Measurements from ENCODE around the gene PTPN2. TPM values are rescaled to one million over a fixed set of nuclear protein-coding genes. Genes with fewer than 3 reads are reported as not detected.

PTPN2 gene
- total RNA-seq, 1 donor from 2014 or later, result 21.3 TPM

DNA sequence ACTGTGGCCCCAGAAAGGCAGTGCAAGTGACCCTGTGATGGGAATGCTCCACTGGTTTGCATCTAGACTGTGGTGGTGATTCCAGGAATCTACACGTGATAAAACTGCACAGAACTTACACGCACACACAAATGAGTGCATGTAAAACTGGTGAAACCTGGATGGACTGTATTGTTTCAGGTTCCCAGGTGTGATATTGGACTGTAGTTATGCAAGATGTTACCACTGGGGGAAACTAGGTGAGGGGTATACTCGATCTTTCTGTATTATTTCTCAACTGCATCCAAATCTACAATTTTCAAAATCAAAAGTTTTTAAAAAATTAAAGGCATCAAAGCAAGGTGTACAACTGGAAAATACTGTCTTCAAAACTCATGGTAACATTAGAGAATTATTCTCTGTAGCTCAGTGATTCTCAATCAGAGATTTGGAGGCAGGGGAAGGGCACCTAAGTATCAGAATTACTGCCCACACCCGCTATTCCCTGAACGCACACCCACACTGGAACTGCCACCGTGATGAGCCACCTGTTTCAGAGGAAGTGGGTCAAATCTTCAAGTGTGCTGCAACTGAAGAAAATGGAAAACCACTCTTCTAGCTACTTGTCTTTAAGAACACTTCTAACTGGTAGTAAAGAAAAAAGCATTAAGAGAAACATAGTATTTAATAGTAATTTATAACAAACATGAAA lies 26.7 kb downstream of the PTPN2 start:
- no peak for DNase-seq

DNA sequence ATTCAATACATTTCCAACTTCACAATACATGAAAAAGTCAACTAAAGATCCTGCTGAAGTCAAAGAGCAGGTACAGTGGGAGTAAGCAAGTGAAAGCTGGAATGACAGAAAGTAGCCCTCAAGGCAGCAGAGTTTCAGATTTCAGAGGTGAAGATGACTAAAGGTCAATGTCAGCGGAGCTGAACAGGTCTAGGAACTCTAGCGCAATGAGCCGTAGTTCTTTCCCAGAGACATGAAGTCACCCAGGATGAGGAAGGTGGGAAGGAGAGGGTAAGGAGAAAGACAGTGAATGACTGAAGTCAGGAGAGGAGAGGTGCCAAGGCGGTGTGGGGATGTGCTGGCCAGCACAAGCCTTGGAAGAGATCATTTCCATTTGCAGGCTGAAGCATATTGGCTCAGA lies 28.1 kb downstream of the PTPN2 start:
- no peak for DNase-seq

DNA sequence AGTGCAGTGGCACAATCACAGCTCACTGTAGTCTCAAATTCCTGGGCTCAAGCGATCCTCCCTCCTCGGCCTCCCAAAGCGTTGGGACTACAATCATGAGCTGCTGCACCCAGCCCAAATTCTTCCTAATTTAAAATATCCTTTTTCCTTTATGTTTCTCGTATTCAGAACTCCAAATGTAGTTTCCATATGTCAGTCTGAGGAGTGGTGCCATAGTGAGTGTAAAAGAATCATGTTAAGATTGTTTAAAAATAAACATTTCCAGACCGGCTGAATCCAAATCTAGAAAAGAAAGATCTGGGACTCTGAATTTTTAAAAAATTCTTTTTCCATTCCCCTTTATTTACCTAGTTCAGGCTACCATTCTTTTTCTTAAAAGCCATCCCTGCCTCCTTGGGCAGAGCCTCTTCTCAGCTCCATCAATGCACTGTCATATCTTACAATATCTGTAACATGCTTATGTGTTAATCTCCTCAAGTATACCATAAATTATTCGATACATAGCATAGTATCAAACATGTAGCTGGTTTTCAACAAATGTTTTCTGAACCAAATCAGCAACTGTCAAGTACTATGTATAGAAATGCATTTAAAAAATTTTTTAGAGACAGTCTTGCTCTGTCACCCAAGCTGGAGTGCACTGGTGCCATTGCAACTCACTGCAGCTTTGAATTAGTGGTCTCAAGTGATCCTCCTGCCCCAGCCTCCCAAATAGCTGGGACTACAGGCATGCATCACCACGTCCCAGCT lies 31.3 kb downstream of the PTPN2 start:
- no peak for DNase-seq

DNA sequence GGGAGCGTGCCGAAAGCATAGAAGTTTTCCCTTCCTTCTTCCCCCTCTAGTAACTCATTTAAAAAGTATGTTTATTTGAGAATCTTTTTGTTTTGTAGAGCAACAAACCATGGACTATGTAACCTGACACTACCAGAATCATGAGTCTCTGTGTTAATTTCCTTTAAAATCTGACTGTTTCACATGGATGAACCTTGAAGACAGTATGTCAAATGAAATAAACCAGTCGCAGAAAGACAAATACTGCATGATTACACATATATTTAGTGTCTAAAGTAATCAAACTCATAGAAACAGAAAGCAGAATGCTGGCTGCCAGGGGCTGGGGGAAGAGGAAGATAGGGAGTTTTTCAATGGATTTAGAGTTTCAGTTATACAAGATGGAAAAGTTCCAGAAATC lies 32.3 kb downstream of the PTPN2 start:
- DNase-seq, result no peak

DNA sequence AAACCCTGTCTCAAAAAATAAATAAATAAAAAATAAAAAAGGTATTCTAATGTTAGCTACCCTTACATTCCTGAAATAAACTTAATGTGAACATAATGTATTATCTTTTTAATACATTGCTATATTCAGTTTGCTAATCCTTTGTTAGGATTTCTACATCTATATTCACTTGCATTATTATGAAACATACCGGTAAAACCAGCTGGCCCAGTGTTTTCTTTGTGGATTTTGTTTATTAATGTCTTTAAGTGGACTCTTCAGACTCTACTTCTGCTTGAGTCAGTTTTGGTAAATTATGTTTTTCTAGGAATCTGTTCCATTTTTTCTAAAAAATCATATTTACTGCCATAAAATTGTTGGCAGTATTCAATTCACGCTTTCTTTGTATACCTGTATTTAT lies 34.5 kb downstream of the PTPN2 start:
- DNase-seq, result no peak

DNA sequence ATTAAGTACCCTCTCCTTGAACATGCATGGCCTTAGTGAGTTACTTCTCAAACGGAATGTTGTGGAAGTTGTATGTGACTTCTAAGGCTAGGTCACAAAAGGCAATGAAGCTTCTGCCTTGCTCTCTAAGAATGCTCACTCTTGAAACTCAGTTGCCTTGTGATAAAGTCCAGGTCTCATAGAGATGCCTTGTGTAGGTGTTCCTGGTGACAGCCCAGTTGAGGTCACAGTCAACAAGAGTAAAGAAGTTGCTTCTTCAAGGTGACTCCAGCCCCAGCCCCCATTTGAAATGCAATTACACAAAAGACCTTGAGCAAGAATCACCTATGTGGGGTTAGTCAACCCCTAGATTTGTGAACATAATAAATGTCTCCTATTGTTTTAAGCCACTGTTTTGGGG lies 35.6 kb downstream of the PTPN2 start:
- no peak for DNase-seq

DNA sequence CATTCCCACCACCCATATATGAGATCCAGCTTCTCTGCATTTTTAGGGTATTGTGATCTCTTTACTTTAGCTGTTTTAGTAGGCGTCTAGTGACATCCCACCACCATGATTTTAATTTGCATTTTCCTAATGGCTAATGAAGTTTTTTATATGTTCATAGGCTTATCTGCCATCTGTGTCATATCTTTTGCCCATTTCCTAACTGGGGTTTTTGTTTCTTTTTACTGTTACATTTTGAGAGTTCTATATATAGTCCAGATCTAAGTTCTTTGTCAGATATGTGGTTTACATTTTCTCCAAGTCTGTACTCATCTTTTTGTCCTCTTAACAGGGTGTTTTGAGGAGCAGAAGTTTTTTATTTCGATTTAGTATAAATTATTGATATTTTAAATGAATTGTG lies 39.6 kb downstream of the PTPN2 start:
- no peak for DNase-seq

DNA sequence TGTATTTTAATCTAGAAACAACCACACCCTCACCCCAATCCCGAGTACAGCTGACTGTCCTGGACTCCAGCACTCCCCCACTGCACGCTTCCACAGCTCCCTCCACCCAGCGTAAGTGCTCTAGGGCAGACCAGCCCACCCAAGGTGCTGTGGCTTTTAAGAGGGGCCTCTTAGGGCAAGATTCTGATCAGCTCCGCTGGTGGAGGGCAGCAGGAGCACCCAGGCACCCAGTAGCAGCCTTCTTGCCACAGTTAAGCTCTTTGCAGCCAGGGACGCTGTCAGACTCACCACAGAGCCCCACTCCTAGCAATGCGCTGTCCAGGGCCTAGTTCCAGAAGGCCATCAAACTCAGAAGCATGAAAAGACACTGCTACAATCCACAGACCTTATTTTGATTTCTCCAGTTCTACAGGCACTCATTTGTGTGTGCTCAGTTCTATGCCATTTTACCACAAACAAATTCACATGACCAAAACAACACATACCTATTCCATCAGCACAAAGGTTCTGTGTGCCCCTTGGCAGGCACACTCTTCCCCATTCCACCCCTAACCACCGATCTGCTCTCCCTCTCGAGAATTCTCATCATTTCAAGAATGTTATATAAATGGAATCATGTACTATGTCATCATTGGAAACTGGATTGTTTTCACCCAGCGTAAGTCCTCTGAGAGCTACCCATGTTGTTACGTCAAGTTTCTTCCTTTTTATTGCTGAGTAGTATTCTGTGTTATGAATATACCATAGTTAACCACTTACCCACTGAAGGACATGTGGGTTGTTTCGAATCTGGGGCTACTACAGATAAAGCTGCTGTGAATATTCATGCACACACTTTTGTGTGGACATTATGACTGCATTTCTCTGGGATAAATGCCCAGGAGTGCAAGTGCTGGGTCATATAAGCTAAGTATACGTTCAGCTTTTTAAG lies 40.4 kb downstream of the PTPN2 start:
- DNase-seq, result no peak

DNA sequence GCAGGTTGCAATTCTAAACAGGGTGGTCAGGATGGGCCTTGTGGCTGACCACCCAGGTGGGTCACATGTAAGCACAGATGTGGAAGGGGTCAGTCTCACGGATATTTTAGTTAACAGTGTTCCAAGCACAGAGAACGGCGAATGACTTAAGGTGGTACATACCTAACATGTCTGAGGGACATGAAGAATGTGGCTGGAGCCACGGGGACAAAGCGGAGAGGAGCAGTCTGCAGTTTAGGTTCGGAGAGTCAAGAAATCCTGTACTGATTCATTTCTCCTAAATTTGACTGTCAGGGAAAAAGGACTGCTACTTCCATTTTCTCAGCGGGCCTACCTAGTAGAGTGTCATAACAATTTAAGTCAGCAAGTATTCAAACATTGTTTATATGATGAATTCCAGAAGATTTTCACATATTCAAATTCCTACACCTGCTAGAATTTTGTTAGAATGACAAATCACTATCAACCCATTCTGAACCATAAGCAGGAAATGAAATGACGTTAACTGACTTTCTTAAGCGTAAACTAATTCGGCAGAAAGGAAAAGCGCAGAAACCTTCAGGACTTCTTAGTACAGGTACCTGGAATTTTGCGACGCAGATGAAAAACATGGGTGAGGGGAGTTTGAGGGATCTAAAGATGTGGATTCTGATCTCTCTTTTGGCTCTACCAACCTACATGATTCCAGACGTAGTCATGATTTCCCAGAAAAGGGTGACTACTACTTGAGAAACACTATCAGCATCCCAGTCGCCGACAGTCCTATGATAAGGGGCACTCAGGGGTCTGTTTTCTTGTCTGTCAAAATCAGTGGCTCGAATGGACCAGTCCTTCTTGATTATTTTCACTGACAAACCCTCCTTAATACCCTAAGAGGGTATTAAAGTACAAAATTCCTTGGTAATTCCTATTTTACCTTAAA lies 41.3 kb downstream of the PTPN2 start:
- no peak for DNase-seq

DNA sequence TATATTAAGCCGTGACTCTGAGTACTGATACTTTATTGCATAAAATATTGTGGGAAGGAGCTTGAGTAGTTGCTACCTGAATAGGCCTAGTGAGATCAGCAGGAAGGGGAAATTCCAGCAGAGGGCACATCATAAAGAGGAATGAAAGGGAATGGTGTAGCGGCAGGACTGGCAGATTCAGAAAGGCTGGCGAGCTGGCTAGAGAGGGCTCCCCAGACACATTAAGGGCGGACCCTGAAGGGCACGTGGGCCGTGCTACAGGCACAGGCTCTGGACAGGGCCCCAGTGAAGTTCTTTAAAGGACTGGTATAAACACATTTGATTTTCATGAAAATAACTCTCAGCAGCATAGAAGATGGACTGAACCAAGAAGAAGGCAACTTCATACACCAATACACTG lies 43.0 kb downstream of the PTPN2 start:
- no peak for DNase-seq

DNA sequence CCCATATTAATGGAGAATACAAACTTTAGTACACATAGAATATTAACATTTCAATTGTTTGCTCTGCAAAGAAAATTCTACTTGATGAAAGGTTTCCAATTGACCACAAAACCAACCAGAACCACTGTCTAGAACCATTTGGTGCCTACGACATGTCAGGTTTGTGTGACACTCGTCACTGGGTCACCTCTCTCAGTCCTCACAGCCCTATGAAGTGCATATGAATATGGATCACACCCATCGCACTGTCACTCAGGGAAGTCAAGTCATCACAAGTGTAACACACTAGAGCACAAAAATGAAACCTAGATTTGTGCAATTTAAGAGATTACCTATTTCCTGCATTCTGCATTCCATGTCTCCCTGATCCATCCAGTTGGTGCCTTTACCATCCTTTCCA lies 43.7 kb downstream of the PTPN2 start:
- no peak for DNase-seq

DNA sequence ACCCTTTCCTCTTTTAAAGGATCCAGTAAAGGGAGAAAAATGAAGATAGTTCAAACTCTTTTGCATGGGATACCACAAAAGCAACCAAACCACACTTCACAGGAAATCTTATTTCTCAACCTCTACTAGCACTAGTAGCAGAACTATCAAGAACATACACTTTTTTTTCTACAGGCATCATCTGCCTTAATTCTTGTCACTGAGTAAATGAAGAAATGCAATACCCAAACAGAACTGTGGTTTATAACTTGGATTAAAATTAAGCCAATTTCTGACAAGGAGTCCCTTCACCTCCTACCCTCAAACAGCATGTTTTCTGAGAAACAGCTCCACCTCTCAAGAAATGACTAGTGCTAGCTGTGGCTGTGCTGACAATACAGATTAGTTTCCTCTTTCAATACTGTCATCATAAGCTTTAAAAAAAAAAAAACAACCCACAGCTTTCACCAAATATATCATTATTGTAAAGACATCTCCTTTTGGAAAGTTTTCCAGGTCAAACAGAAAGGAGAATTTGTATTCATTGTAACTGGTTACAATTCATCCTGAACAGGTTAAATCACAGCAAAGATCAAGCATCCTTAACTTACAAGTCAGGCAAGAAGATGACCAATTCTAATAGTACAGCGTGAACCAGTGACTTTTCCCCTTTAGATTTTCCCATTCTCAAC lies 44.4 kb downstream of the PTPN2 start:
- no peak for DNase-seq

DNA sequence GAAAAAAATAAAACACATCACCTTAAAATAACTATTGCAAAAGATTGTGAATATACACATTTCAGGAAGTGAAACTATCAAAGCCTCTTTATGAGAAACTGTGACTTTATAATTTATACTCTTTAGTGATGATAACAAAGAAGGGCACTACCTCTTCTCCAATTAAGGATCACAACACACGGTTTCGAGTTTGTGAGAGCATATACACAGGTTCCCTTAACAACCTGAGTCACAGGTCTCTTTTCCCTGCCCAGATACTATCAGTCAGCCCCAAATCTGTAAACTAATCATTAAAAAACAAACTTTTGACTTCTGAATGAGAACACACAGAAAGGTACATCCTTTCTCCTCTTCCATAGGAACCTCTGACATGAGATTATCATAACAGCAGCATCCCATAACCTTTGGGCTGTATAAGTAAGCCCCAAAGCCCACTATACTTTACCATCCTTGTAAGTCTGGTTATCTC lies 44.9 kb downstream of the PTPN2 start:
- DNase-seq, result no peak

DNA sequence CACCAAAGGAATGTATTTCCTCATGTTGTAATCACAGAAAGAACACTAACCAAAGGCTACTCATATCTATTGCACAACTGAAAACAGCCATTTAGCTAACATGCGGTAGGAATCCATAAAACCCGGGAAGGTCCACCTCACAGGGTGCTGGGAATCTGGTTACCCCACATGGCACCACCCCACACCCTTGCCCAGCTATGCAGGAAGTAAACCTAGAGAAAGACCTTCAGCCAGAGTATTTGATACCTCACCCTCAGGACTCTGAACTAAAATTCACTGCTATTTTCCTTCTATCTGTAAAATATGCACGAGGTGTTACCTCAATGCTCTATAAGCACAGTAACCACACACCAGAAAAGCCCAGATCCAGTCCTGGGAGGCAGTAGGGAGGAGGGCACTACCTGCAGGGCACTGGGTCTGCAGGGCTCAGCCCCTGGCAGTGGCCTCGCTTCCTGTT lies 45.8 kb downstream of the PTPN2 start:
- DNase-seq, result no peak

DNA sequence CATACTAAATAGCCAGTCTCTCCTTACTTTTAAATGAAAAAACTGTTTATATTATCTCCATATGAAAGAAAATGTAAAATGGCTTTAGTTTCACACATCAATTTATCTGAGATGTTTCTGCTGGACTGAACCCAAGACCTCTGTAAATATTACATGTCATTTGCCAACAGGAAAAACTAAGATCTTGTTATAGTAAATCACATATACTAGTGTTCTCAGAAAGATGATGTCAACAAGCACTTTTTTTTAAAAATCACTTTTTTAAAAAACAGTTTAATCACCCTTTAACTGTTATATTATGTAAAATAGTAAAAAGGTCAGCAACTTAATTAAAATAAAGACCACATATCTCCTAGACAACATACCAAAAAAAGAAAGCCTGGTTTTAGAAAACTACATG lies 46.3 kb downstream of the PTPN2 start:
- no peak for DNase-seq

DNA sequence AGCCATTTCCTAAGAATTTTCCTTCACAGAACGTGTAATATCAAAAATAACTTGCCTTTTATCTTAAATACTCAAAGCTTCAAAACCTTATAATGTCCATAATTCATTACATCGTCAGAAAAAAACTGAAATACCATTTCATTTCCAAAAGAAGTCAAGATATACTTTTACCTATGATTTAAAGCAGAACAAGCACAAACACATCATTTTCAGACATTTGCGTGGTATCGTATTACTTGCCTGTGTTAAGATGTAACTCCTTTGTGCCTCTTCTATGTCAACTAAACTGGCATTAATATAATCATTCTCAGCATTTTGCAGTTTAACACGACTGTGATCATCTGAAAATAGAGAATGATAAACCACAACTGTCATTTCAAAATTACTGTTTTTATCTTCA lies 47.5 kb downstream of the PTPN2 start:
- no peak for DNase-seq

DNA sequence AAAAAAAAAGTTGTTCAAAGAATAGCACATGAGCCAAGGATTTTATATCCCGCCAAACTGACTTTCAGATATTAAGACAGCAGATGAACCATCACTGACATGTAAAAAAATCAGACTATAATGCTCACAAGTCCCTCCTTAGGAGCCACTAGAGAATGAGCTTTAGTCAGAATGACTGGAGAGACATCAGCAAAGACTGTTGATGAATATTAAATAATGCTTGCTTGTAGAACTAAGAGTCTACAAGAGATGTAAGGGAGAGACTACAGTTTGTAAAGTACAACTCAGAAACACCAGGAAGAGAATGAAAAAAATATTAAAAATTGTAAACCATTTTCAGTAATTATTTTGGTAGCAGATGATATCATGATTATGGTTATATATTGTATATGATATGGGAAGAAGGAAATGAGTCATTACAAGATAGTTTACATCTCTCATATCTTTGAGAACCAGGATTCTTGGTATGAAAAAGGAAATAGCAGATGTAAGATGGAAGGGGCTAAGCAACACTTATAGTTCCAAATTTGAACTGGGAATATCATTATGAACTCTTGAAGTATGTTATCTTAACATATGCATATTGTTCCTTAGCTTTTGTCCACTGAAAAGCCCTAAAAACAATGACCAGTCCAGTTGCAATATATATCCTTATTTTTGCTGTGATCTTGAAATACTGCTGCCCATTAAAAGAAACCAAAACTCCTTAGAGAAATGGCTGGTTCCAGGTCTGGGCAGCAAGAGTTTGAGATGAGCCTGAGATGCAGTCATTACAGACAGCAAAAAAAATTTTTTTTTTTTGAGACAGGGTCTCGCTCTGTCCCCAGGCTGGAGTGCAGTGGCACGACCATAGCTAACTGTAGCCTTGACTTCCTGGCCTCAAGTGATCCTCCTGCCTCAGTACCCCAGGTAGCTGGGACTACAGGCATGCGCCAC lies 55.7 kb downstream of the PTPN2 start:
- DNase-seq, result peak; percentile 17

DNA sequence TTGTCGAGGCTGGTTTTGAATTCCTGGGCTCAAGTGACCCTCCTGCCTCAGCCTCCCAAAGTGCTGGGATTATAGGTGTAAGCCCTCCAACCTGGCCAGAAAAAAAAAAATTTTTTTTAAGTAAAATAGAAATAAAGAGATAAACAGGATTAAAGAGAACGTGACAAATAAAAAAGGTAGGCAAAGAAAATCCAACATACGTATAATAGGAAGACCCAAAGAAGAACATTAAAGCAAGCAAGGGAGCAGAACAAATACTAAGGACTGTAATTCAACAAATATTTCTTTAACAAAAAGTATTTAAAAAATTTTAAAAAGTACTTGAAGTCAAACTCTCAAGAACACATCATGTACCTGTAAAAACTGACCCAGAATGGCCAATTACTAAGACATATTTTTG lies 56.4 kb downstream of the PTPN2 start:
- no peak for DNase-seq

DNA sequence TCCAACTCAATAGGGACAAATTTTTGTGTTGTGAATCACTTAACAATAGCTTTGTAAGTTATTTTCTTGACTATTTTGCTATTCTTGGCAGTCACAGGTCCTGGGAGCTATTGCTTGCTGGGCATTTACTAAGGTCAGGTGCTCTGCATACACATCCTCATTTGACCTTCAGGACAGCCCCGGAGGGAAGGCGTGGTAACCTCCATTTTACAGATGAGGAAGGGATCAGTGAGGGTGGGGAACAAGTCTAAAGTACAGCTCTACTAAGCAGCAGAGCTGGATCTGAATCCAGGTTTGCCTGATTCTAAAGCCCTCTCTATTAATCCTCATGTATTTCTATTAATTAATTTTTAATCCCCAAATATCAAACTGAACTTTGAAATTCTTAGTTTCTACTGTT lies 58.8 kb downstream of the PTPN2 start:
- DNase-seq, result no peak

DNA sequence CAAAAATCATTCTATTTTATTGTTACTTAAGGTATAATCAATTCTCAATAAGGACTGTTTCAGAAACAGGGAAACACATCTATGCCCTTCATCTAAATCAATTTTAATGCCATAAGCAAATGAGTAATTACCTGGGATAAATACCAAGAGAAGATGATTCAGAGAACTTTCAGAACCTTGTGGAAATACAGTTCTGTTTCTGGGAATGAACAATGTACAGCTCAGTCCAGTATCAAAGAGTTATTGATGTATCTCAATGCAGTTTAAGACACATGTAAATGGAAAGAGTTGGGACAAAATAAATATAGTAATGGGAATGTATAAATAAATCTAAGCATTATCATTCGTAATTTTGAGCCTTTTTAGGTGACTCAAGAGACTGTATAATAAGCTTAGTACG lies 60.1 kb downstream of the PTPN2 start:
- no peak for DNase-seq
